HG03066 (cell line): Measurements from ENCODE around the gene ARHGAP8.

Experiments used
- ATAC-seq: cut with Tn5 transposase; IDR thresholded peaks from one replicate; pipeline ENCODE4 v1.9.1; 2021; ENCODE audit warnings: low read depth; ENCODE audit not compliant: unreplicated experiment

The ARHGAP8 gene

DNA sequence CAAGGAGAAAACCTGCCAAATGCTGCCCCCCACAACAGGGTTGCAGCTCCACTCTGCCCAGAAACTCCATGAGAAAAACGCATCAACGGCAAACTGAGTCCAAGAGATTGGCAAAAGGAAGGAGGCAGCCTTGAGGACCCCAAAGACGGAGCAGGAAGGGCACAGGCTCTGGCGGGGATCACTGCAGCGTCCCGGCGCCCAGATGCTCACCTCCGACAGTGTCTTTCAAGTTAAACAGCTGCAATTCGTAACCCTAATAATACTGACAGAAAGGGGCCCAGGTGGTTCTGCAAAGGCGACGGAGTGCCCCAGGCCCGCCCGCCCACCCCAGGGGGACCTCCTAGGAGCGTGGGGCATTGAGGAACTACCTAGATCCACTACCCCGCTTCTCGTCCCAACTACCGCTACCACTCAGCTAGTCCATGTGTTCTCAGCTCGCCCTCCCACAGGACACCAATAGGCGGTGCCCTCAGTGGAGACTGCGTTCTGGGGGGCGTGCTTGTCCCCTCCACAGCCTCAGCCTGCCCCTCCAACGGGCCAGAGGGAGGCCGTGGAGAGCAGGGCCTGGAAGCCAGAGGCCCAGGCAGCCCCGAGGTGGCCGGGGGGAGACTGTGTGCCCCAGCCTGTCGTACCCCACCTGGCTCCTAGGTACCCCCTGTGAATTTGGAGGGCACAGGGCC is 130.0 kb downstream of the ARHGAP8 start:
- ATAC-seq, result no peak

- no peak for ATAC-seq
Observed at GRCh38 chr22:44883011-44883421, 130.6 kb downstream of the ARHGAP8 start.

- ATAC-seq, result no peak
Observed at GRCh38 chr22:44884562-44884961, 132.2 kb downstream of the ARHGAP8 start.

DNA sequence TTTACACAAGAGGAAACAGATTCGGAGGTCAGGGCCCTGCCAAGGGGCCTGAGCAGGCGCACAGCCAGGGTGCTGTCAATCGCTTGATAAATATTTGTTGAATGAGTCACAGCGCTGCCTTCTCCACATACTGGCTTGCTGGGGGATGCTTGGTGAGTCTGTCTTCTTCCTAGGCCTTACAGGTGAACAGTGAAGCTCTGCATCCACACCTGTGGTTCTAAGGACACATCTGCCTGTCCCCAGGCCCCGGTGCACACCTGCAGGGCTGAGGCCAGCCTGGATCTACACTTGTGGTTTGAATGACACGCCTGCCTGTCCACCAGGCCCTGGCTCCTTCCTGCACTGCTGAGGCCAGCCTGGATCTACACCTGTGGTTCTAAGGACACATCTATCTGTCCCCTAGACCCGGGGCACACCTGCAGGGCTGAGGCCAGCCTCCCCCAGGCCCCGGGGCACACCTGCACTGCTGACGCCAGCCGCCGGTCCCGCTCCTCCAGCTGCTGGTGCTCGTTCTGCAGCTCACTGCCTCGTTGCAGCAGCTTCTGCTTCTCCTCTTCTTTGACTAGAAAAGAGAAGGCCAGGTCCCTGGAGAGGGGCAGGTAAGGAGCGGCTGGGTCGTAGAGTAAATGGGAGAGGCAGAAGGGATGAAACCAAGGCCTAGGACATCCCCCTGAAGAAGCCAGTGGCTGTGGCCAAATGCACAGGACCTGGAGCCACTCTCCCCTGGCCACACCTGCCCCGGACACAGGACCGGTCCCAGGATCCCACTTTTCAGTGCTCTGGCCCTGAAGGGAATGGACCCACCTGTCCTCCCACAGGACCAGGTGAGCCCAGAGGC is 132.8 kb downstream of the ARHGAP8 start:
- ATAC-seq, result no peak

GRCh38 chr22:44885806-44886360 is 133.5 kb downstream of the ARHGAP8 start:
- ATAC-seq, result no peak

- ATAC-seq, result no peak
Observed at GRCh38 chr22:44887941-44888366, 135.6 kb downstream of the ARHGAP8 start.

DNA sequence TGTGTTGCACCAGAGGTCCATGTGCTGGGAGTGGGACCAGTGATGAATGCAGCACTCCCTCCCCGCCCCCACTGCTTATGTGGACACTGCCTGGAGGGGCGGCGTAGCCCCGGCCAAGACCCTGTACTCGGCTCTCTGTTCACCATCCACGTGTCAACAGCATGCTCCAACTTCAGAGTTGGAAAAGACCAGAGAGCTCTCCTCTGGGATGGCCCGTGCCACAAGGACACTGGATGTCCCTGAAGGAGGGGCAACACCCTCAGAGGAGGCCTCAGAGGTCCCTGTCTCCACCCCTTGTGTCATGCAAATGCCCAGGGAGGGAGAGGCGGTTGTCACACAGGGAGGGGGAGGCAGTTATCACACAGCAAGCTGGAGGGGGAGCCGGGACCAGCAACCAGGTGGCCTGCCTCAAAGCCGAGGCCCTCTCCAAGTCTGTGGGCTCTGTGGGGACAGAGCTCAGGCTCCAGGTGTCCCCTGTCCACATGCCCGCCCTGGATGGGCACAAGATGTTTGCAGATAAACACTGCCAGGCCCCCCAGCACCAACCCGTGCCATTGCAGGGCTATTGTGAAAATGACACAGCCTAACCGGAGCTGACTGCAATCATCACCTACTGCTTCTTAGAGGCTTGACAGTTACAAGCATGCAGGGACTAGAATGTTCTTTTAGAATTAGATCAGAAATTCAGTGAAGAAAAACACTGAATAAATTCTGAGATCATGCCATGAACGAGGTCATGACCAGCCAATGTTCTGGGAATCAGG is 136.3 kb downstream of the ARHGAP8 start:
- ATAC-seq, result no peak

GRCh38 chr22:44889255-44889878 is 137.0 kb downstream of the ARHGAP8 start:
- no peak for ATAC-seq

- no peak for ATAC-seq
Observed at GRCh38 chr22:44890416-44891292, 138.3 kb downstream of the ARHGAP8 start.

GRCh38 chr22:44891293-44891747 is 138.9 kb downstream of the ARHGAP8 start:
- ATAC-seq, result no peak

DNA sequence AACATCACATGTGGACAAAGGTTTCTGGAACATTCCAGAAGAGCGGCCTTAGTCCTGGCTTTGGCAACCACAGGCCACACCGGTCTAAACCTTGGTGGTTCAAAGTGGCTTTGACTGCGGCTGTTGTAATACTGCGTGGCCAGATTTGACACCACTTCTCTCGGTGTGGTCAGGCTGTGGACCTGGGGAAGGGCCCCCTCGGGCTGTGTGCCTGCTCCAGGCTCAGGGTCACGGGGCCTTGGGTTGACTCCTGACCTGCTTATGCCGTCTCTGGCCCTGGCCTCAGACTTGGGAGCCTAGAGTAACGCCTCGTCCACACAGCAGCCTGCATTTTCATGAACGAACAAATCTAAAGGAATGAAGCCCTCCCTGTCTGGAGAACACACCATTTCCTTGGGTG is 139.4 kb downstream of the ARHGAP8 start:
- no peak for ATAC-seq

DNA sequence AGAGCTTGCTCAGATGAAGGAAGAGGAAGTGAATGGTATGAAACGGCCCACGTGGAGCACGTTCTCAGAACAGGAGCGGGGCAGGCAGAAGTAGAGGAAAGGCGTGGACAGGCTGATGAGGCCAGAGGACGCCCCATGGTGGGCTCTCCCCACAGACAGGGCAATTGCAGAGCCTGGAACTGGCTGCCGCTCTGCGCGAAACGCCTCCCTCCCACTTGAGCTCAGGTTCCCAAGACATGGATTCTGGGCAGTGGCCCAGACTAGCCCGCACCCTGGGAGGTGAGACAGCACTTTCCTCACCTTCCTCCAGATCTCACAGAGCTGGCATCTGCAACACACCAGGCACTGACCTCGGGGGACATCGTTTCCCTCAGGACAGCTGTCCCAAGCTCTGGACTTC is 139.9 kb downstream of the ARHGAP8 start:
- no peak for ATAC-seq

GRCh38 chr22:44892803-44893730 is 140.7 kb downstream of the ARHGAP8 start:
- no peak for ATAC-seq

DNA sequence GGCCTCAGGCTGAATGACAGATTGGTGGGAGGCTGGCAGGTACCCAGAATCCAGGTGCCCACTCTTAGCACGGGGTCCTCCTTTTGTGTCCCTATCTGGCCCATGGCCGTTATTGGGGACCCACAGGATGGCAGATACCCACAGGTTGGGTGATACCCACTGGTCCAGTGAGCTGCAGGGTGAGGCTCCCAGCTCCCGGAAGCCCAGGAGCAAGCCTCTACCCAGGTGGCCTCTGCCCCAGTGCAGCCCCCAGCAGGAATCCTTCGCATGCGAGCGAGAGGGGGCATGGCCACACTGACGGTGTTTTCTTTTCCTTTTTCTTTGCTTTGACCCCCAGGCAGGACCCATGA is 141.3 kb downstream of the ARHGAP8 start:
- ATAC-seq, result no peak

GRCh38 chr22:44894321-44894720 is 141.9 kb downstream of the ARHGAP8 start:
- no peak for ATAC-seq

GRCh38 chr22:44894782-44895181 is 142.4 kb downstream of the ARHGAP8 start:
- no peak for ATAC-seq

DNA sequence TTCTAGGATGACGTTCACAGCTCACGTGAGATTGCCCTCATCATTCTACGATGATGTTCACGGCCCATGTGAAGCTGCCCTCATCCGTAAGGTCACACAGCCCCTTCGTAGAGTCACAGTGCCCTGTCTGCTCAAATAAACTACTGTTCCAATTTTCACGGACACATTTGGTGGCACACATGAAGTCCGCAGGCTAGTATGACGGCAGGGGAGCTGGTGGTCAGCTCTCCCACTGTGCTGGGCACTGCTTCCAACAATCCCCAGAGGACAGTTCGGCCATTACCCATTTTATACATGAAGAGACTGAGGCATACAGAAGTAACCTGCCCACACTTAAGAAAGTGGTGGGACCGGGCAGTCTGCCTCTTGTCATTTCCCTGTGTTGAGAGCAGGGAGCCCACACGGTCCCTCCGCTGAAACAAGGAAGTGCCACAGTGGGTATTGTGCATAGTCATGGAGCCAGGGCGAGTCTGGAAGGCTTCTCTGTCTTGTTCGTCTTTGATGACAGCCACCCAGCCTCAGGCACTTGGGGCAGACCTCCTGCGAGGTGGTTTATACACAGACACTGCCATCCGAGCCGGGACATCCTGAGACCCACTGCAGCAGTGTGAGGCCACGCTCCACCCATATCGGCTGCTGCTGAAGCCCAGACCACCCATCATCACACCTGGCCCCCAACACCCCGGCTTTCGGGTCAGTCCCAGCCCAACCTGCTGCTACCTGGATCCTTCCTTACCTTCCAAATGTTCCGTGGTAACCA is 143.1 kb downstream of the ARHGAP8 start:
- ATAC-seq, result no peak

- ATAC-seq, result no peak
Observed at GRCh38 chr22:44898236-44898635, 145.9 kb downstream of the ARHGAP8 start.
